ENCODE results near the gene KCNK17.

DNA sequence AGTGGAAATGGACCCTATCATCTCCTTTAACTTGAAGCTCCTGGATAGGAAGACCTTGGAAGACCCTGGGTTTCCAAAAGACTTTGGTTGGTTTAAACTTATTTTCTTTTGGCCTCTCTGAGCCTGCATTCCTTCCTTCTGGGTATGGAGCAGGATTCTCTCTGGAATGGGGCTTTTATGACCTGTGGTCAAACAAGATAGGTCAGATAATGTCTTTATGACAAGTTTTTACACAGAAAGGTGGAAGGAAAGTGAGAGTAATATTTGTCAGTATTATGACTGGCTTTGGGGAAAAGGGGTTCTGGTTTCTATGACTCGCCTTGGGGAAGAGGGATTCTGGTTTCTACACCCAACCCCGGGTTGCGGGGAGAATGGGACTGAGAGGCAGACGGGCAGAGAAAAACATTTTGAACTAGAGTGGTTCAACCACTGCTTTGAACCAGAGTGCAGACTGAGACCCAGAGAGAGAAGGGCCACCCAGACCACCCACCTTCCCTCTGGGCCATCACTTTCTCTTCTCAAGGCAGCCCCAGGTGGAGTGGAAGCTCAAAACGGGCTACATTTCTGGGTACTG, 47.4 kb downstream of the KCNK17 start:
- TF ChIP-seq, protein P1, sequence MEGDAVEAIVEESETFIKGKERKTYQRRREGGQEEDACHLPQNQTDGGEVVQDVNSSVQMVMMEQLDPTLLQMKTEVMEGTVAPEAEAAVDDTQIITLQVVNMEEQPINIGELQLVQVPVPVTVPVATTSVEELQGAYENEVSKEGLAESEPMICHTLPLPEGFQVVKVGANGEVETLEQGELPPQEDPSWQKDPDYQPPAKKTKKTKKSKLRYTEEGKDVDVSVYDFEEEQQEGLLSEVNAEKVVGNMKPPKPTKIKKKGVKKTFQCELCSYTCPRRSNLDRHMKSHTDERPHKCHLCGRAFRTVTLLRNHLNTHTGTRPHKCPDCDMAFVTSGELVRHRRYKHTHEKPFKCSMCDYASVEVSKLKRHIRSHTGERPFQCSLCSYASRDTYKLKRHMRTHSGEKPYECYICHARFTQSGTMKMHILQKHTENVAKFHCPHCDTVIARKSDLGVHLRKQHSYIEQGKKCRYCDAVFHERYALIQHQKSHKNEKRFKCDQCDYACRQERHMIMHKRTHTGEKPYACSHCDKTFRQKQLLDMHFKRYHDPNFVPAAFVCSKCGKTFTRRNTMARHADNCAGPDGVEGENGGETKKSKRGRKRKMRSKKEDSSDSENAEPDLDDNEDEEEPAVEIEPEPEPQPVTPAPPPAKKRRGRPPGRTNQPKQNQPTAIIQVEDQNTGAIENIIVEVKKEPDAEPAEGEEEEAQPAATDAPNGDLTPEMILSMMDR (IDR thresholded peaks at IDR 0.05; ENCODE audit: extremely low read depth in 1 of 2, insufficient read depth in 1 of 2, low read depth in 1 of 2, low read length in 2 of 2) = no peak
- TF ChIP-seq POLR2A (IDR thresholded peaks at IDR 0.05; ENCODE audit: low read depth, low read length) (no peak), EZH2 (IDR thresholded peaks at IDR 0.05; ENCODE audit: borderline replicate concordance, low read depth, low read length, severe bottlenecking) (no peak), POLR2AphosphoS5 (IDR thresholded peaks at IDR 0.05; ENCODE audit: insufficient read depth, low read depth, low read length) (no peak), JUN (IDR thresholded peaks at IDR 0.05; ENCODE audit: borderline replicate concordance, insufficient read depth, insufficient read length, low read depth) (no peak), FOS (IDR thresholded peaks at IDR 0.05; ENCODE audit: borderline replicate concordance, insufficient read depth, low read length) (no peak), GATA2 (IDR thresholded peaks at IDR 0.05; ENCODE audit: insufficient read depth, insufficient read length, low read depth, low read length) (no peak)
- TF ChIP-seq, protein P2, sequence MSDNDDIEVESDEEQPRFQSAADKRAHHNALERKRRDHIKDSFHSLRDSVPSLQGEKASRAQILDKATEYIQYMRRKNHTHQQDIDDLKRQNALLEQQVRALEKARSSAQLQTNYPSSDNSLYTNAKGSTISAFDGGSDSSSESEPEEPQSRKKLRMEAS (IDR thresholded peaks at IDR 0.05; ENCODE audit: insufficient read depth, insufficient read length) = no peak
